HG02885 (cell line): ENCODE measurements around the gene KRTAP20-3.

Experiments used
- ATAC-seq: cut with Tn5 transposase; IDR thresholded peaks from one replicate; pipeline ENCODE4 v1.9.1; 2021; ENCODE audit warnings: mild to moderate bottlenecking; ENCODE audit not compliant: unreplicated experiment, poor library complexity

The KRTAP20-3 gene

DNA sequence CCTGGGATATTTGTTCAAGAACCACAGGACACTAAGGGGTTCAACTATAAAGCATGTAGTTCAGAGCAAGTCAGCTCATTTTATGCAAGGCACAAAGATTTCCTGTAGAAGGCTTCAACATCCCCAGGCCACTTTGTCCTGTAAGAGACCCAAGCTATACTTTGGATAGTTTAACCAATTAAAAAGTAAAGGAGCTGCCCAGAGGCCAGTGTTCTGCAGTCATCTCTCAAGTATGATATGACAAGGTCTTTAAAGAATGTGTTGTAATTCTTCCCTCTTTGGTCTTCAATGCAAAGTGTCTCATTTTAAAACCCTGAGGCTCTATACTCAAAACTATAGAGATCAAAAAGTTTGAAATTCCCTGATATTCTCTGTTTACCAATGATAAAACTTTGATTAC, 34.1 kb downstream of the KRTAP20-3 start:
- ATAC-seq: no peak

DNA sequence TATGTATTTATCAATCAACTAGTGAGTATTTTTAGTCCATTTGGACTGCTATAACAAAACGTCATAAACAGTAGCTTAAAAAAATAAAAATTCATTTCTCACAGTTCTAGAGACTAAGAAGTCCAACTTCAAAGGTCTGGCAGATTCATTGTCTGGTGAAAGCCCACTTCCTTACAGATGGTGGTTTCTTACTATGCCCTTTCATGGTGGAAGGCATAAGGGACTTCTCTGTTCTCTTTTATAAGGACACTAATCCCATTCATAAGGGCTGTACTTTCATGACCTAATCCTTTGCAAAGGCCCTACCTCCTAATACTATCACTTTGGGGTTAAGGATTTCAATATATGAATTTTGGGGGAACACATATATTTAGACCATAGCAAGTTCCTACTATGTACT, 37.9 kb downstream of the KRTAP20-3 start:
- no peak for ATAC-seq

DNA sequence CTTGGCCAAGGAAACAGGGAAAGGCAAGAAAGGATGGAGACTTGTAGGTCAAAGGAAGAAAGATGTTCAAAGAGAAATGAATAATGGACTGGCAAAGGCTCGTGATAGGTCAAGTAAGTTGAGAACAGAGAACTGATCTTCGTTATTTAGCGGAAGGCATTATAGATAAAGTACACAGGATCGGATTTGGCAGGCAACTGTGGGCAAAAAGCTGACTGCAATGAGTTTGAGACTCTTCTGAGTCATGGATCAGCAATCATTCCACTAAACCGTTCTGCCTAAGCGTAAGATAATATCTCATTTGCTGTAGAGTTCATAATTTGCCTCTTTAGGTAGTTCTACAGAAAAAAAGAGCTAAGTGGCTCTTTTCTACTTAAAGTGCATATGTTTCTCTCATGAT, 41.8 kb downstream of the KRTAP20-3 start:
- ATAC-seq: no peak

- no peak for ATAC-seq
Observed at GRCh38 chr21:30689822-30690221, 47.2 kb downstream of the KRTAP20-3 start.
